Head of caudate nucleus (tissue), 42 donors: ENCODE measurements around the gene SLC41A3.

Experiments
- DNase-seq, 42 donors: peaks; one replicate each; pipeline versions ENCODE4 v3.0.0 to v3.0.0-alpha.2; 2020 to 2021; ENCODE audit warnings: mixed read lengths in 7 of 42
- intact Hi-C: fragments of 100-400 bp; cut with DNase I; formaldehyde crosslinking; loops from one replicate; pipeline ENCODE4 v1.15.0; 2022

SLC41A3 gene

GRCh38 chr3:126124148-126124868, 40.4 kb upstream of the SLC41A3 start:
- intact Hi-C loops: no loop called here
- DNase-seq: peak in 25 of 42 donors; percentile 1 to 37 (median 8)

- intact Hi-C loops: no loop called here
- peak in 13 of 42 donors; percentile 1 to 25 (median 3) for DNase-seq
These were observed 37.7 kb upstream of the SLC41A3 start for GRCh38 chr3:126121632-126122031.

- DNase-seq: peak in 15 of 42 donors; percentile 1 to 36 (median 5)
- intact Hi-C loops: no loop called here
These were observed 37.1 kb upstream of the SLC41A3 start for GRCh38 chr3:126121074-126121473.

DNA sequence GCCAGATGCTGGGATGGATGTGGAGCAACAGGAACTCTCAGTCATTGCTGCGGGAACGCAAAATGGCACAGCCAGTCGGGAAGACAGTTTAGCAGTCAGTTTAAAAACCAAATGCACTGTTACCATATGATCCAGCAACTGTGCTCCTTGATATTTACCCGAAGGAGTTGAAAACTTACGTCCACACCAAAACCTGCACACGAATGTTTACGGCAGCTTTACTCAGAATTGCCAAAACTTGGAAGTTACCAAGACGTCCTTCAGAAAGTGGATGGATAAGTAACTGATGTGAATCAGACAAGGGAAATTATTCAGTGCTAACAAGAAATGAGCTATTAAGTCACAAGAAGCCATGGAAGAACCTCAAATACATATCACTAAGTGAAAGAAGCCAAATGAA, 36.1 kb upstream of the SLC41A3 start:
- intact Hi-C loops: no loop called here
- DNase-seq: peak in 4 of 42 donors; percentile 3 to 16 (median 4)

DNA sequence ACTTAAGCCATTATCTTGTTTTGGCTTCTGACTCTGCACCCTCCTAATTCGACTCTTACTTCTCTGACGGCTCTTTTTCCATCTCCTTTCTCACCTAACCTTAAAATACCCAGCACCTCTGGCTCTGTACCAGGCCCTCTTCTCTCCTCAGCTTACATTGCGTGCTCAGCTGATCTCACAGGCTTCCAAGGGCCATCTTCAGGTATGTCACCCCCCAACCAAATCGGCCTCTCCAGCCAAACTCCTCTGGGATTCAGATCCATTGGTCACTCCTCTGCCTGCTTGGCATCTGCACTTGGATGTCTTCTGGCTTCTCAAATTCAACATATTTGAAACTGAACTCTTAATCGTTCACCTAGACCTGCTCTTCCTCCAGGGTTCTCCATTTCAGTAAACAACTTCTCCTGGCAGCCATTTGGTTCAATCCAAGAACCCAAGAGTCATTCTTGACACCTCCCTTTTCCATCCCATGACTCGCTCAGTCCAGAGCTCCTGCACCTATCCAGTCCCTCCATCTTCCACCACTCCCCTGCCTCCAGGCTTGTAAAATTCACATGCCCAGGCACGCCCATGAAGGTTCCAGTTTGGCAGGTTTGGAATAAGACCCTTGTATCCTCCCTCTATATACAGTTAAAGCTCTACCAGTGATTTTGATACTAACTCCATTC, 35.2 kb upstream of the SLC41A3 start:
- intact Hi-C loops: no loop called here
- DNase-seq: peak in 12 of 42 donors; percentile 0 to 25 (median 4)

- intact Hi-C loops: no loop called here
- peak in 22 of 42 donors; percentile 1 to 36 (median 5) for DNase-seq
These were observed 34.7 kb upstream of the SLC41A3 start for GRCh38 chr3:126118591-126118990.

DNA sequence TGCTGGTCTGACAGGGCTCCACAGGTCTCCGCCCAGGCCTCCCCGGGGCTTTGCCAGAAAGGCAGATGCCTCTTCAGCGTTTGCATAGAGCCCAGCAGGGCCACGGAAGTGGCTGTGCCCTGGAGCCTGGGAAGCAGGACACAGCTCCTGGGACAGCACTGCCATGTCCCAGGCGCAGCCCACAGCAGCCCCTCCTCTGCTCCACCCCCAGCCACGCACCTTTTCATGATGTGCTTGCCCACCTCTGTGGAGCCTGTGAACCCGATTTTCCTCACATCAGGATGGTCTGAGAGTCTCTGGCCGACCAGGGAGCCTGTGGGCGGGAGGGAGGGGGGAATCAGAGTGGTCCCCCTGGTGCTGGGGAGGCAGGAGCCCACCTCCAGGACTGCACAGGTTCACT, 33.9 kb upstream of the SLC41A3 start:
- peak in 17 of 42 donors; percentile 0 to 33 (median 4) for DNase-seq
- intact Hi-C loops: no loop called here

DNA sequence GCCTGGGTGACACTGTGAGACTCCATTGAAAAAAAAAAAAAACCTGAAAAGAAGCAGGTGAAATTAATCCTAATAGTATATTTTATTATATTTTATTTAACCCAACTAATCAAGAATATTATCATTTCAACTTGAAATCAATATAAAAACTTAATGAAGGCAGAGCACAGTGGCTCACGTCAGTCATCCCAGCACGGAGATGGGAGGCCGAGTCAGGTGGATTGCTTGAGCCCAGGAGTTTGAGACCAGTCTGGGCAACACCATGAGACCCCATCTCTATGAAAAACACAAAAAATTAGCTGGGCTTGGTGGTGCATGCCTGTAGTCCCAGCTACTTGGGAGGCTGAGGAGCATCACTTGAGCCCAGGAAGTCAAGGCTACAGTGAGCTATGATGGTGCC, 33.3 kb upstream of the SLC41A3 start:
- intact Hi-C loops: no loop called here
- DNase-seq: peak in 13 of 42 donors; percentile 1 to 30 (median 7)

- intact Hi-C loops: no loop called here
- peak in 14 of 42 donors; percentile 2 to 31 (median 6) for DNase-seq
These were observed 32.6 kb upstream of the SLC41A3 start for GRCh38 chr3:126116526-126116925.

GRCh38 chr3:126114443-126115386, 30.8 kb upstream of the SLC41A3 start:
- DNase-seq: peak in 8 of 42 donors; percentile 1 to 32 (median 9)
- intact Hi-C loops: no loop called here

DNA sequence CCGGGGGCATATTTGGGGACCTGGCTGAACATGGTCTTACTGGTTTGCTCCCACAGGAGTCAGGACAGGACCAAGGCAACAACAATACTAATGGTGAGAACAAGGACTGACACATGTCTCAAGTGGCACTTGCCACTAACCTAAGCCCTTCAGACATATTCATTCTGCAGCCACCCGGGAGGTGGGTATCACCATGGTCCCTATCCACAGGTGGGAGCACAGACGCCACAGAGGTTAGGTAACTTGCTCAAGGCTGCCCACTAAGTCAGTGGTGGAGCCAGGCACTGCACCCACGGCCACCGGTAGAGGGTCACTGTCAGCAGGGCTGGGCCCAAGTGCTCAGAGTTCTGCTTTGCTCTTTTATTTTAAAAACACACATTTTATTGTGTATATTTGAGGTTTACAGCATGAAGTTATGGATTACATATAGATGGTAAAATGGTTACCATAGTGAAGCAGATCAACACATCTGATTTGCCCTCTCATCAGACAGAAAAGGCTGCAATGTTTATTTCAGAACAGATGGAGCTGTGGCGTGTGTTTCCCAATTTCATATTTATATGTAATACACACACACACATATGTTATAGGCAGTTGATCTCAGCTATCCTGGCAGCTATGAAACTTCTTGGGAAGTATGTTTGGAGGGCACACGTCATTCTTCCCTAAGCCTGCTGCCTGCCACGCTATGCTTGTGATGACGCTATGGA, 30.0 kb upstream of the SLC41A3 start:
- DNase-seq: peak in 7 of 42 donors; percentile 5 to 34 (median 23)
- intact Hi-C loops: no loop called here

- intact Hi-C loops: no loop called here
- peak in 6 of 42 donors; percentile 1 to 19 (median 6) for DNase-seq
These were observed 29.3 kb upstream of the SLC41A3 start for GRCh38 chr3:126113238-126113555.

DNA sequence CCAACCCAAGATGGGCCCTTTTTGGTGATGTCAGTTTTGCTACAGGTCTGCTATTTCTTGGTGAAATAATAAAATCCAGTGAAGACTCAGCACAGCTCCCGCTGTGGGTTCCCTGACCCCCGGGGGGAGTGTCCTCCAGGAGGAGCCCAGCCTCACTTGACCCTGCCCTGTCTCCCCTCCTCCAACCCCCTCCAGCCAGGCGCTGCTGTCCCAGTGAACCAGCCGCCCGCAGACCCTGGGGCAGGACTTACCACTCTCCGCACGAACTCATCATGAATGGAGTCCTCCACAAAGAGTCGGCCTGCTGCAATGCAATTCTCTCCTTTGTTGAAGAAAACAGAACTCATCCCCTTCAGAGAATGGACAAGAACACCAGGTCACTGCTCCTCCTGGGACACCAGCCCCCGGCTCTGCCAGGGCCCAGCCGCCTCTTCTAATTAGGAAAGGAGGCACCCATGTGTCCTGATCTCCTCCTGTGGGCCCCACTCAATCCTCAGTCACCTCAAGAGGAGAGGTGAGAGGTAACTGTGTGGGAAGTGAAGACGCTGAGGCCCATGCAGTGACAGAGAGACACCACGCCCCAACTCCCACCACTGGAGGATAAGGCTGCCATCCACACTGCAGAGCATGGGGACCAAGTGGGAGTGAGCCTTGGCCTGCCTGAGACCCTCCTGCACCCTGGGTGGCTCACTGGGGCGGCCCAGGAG, 28.8 kb upstream of the SLC41A3 start:
- peak in 10 of 42 donors; percentile 1 to 24 (median 10) for DNase-seq
- intact Hi-C loops: no loop called here

- intact Hi-C loops: no loop called here
- DNase-seq: peak in 15 of 42 donors; percentile 1 to 26 (median 8)
These were observed 27.9 kb upstream of the SLC41A3 start for GRCh38 chr3:126111566-126112475.

- intact Hi-C loops: no loop called here
- DNase-seq: peak in 9 of 42 donors; percentile 1 to 31 (median 8)
These were observed 27.2 kb upstream of the SLC41A3 start for GRCh38 chr3:126111126-126111551.

DNA sequence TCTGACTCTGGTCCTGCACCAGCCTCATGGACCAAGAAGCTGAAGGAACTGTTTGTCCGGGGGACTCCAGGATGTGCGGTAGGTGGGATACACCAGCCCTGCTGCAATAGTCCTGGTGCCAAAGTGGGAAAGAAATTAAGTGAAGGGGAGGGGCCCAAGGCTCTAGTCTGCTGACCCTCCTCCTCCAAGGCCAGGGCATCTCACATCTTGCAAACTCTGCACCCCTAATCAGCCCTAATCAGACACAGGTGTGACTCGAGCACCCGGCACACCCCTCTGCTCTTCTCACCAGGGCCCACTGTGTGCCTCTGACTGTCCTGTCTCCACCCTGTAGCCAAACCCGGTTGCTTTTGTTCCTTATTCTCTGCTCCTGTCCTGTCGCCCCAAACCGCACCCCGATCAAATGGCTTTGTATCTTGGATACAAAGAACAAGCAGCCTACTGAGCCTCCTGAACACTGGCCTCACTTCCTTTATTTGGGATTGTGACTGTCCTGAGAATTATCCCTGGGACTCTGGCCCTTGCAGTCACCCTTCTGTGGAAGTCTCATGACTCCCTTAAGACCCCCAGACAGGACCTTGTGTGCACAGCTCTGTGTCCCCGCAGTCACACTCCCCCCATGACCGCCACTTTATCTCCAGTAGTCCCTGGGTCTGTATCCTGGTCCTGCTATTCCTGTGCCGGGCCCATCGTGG, 26.7 kb upstream of the SLC41A3 start:
- peak in 14 of 42 donors; percentile 1 to 24 (median 6) for DNase-seq
- intact Hi-C loops: no loop called here

- intact Hi-C loops: no loop called here
- DNase-seq: peak in 14 of 42 donors; percentile 1 to 31 (median 9)
These were observed 25.9 kb upstream of the SLC41A3 start for GRCh38 chr3:126109880-126110235.
